ENCODE data around the gene SCGB1A1.

SCGB1A1 gene

DNA sequence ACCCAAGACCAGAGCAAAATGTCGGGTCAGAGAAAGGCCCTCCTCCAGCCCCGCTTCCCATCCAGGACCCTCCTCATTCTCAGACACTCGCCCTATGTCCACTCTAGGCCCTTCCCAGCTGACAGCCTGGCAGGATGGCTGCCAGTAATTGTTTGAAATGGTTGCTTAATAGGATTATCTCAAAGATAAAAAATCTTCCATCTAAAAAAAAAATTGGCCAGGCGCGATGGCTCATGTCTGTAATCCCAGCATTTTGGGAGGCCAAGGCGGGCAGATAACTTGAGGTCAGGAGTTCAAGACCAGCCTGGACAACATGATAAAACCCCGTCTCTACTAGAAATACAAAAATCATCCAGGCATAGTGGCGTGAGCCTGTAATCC, 32.4 kb downstream of the SCGB1A1 start:
- H3K4me1 ChIP-seq: no peaks in the 10 kb centered on the region
- H3K9me3 ChIP-seq: no peaks in the 10 kb centered on the region
- in situ Hi-C loops (cut with MboI; ENCODE audit: low sequenced_read_pairs): no loop called here
- no peaks in the 10 kb centered on the region; the same call in 1 of the 2 replicates for H3K27me3 ChIP-seq (ENCODE audit: low read depth)
- H3K4me3 ChIP-seq: no peak overlapping the region
- H3K36me3 ChIP-seq (replicated peaks): no peaks in the 10 kb centered on the region
- no peak for DNase-seq (ENCODE audit: low spot score in 2 of 2)

DNA sequence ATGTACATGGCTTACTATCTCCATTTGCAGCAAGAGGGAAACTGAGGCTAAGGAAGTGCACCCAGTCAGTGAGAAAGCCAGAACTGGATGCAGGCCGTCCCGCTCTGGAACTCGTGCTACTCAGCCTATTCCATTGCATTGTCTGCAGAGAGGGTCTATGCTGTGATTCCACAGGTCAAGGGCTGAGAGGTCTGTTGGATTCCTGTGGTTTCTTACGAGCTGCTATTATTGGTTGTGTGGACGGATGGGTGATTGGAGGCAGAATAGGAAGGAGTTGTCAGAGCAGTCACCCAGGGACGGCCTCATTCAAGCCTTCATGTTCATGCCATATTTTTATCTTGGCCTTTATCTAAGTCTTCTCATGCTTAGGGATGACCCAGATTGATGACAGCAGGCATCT, 33.4 kb downstream of the SCGB1A1 start:
- Histone ChIP-seq H3K36me3 (replicated peaks) (no peaks in the 10 kb centered on the region), H3K4me1 (no peaks in the 10 kb centered on the region)
- in situ Hi-C loops (cut with MboI; ENCODE audit: low sequenced_read_pairs): no loop called here

DNA sequence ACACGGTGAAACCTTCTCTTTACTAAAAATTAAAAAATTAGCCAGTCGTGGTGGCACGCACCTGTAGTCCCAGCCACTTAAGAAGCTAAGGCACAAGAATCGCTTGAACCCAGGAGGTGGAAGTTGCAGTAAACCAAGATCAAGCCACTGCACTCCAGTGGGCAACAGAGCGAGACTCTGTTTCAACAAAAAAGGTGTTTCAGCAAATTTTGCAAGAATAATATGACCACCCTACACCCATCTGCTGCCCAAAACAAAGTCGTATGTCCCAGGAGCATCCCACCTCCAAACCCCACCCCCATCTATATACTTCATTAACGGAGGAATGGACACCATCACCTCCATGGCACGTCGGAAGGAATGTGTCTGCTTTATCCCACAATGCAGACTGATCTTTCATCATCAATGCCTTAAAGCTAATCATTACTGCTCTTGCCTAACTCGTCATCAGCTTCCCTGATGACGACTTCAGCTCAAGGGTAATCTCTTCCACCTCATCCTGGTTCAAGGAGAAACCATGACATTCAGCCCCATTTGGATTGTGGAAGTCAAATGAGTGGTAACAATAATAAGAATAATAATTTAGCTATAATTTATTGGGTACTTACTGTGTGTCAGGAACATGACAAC, 34.1 kb downstream of the SCGB1A1 start:
- H3K27me3 ChIP-seq (ENCODE audit: low read depth): no peaks in the 10 kb centered on the region
- H3K4me3 ChIP-seq: no peak overlapping the region
- no peaks in the 10 kb centered on the region for H3K36me3 ChIP-seq (replicated peaks)
- H3K4me1 ChIP-seq: no peaks in the 10 kb centered on the region
- DNase-seq (ENCODE audit: low spot score in 2 of 2): no peak
- in situ Hi-C loops (cut with MboI; ENCODE audit: low sequenced_read_pairs): no loop called here
- H3K9me3 ChIP-seq: no peaks in the 10 kb centered on the region

More for the DNA sequence above, 33.4 kb downstream of the SCGB1A1 start:
- Histone ChIP-seq H3K27me3 (ENCODE audit: low read depth) (no peaks in the 10 kb centered on the region), H3K9me3 (no peaks in the 10 kb centered on the region), H3K4me3 (no peak overlapping the region)
- no peak for DNase-seq (ENCODE audit: low spot score in 2 of 2)

DNA sequence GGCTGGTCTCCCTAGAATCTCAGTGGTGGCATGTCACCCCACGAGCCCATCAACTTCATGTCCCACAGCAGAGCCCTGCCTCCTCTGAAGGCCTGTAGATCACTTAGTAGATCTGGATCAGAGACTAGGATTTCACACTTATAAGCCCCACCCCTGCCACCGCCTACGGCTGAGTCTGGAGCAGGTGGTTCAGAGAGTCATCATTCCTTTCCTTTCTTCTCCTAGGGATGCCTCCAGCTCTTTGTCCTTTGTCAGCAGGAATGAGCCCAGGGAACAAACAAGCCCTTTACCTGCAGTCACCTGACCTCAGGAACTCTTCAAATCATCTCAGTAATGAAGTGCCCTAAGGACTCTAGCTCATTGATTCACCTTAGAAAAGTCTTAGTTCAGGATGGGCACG, 37.8 kb downstream of the SCGB1A1 start:
- Histone ChIP-seq H3K9me3 (no peaks in the 10 kb centered on the region), H3K36me3 (replicated peaks) (no peaks in the 10 kb centered on the region), H3K4me3 (no peak overlapping the region), H3K4me1 (no peaks in the 10 kb centered on the region), H3K27me3 (ENCODE audit: low read depth) (no peaks in the 10 kb centered on the region)
- DNase-seq (ENCODE audit: low spot score in 2 of 2): no peak
- in situ Hi-C loops (cut with MboI; ENCODE audit: low sequenced_read_pairs): no loop called here

DNA sequence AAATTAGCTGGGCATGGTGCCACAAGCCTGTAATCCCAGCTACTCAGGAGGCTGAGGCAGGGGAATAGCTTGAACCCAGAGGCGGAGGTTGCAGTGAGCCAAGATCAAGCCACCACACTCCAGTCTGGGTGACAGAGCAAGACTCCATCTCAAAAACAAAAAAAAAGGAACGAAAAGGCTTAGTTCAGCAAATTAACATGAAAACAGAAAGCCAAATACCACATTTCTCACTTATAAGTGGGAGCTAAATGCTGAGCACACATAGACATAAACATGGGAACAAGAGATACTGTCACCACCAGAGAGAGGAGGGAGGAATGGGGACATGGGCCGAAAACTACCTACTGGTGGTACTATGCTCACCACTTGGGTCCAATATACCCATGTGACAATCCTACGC, 38.6 kb downstream of the SCGB1A1 start:
- Histone ChIP-seq H3K27me3 (ENCODE audit: low read depth) (no peaks in the 10 kb centered on the region), H3K4me1 (no peaks in the 10 kb centered on the region; the same call in 1 of the 2 replicates)

GRCh38 chr11:62458212-62459002, 39.6 kb downstream of the SCGB1A1 start:
- DNase-seq (ENCODE audit: low spot score in 2 of 2): no peak
- no peak overlapping the region for H3K4me3 ChIP-seq
- H3K9me3 ChIP-seq: no peaks in the 10 kb centered on the region
- no peaks in the 10 kb centered on the region for H3K36me3 ChIP-seq (replicated peaks)
- no peaks in the 10 kb centered on the region; the same call in 1 of the 2 replicates for H3K4me1 ChIP-seq
- no peaks in the 10 kb centered on the region for H3K27me3 ChIP-seq (ENCODE audit: low read depth)
- in situ Hi-C loops (cut with MboI; ENCODE audit: low sequenced_read_pairs): no loop called here

More for the DNA sequence above, 38.6 kb downstream of the SCGB1A1 start:
- in situ Hi-C loops (cut with MboI; ENCODE audit: low sequenced_read_pairs): no loop called here
- no peaks in the 10 kb centered on the region for H3K36me3 ChIP-seq (replicated peaks)
- DNase-seq (ENCODE audit: low spot score in 2 of 2): no peak
- no peak overlapping the region for H3K4me3 ChIP-seq
- H3K9me3 ChIP-seq: no peaks in the 10 kb centered on the region

DNA sequence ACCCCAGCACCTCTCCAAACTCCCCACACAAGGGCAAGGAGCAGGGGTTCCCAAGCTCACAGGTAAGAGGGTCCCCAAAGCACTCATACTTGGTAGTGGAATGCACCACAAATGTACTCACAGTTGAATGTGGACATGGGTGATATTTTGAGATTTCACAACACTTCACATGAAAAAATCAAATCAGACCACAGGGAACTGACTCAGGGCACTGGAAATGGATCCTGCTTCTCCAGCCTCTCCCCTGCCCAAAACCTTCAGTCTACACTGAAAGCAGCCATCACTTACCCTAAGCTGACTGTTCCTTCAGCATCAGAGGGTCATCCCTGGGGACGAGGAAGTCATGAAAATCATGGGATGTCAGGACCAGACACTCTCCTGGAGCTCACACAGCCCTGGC, 40.2 kb downstream of the SCGB1A1 start:
- no peaks in the 10 kb centered on the region for H3K27me3 ChIP-seq (ENCODE audit: low read depth)
- no peaks in the 10 kb centered on the region for H3K9me3 ChIP-seq
- no peaks in the 10 kb centered on the region; the same call in 1 of the 2 replicates for H3K4me1 ChIP-seq
- H3K36me3 ChIP-seq (replicated peaks): no peaks in the 10 kb centered on the region
- H3K4me3 ChIP-seq: no peak overlapping the region
- no peak for DNase-seq (ENCODE audit: low spot score in 2 of 2)
- in situ Hi-C loops (cut with MboI; ENCODE audit: low sequenced_read_pairs): no loop called here

DNA sequence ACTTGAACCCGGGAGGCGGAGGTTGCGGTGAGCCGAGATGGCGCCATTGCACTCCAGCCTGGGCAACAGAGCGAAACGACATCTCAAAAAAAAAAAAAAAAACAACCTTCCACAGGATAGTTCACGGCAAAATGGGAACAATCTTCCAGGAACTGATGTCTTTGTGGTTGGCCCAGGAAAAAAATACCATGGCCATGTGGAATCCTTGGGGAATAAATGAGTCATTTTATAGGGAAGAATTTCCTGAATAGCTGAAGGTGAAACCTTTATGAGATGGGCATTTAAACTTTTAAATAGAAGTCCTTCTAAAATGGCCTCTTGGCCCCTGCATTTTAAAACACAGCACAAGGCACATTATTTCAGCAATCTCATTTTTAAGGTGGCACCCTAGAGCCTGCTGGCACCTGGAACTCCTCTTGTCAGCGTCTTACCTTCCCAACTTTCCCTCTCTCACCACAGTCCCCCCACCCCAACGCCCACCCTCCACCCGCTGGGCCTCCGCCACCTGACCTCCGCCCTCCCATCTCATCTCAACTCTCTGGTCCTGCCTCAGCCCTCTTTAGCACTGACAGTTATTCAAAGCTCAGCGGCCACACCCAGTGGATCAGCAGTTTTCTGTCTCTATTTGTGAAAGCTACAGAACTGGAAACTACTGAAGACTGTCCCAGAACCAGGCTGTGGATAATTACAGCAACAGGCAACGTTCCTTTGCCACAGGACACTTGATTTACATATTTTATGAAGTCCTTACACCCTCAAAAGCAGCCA, 43.1 kb downstream of the SCGB1A1 start:
- Histone ChIP-seq H3K36me3 (replicated peaks) (no peaks in the 10 kb centered on the region), H3K4me3 (no peak overlapping the region), H3K27me3 (ENCODE audit: low read depth) (no peaks in the 10 kb centered on the region), H3K4me1 (no peaks in the 10 kb centered on the region; the same call in 1 of the 2 replicates), H3K9me3 (no peaks in the 10 kb centered on the region)
- DNase-seq (ENCODE audit: low spot score in 2 of 2): no peak
- in situ Hi-C loops (cut with MboI; ENCODE audit: low sequenced_read_pairs): no loop called here

- Histone ChIP-seq H3K4me1 (no peaks in the 10 kb centered on the region; the same call in 1 of the 2 replicates), H3K27me3 (ENCODE audit: low read depth) (no peaks in the 10 kb centered on the region), H3K4me3 (no peak overlapping the region), H3K9me3 (no peaks in the 10 kb centered on the region), H3K36me3 (replicated peaks) (no peaks in the 10 kb centered on the region)
- in situ Hi-C loops (cut with MboI; ENCODE audit: low sequenced_read_pairs): no loop called here
- DNase-seq (ENCODE audit: low spot score in 2 of 2): no peak
These were observed 43.7 kb downstream of the SCGB1A1 start for GRCh38 chr11:62462508-62462892.

GRCh38 chr11:62463121-62463542, 44.3 kb downstream of the SCGB1A1 start:
- Histone ChIP-seq H3K27me3 (ENCODE audit: low read depth) (no peaks in the 10 kb centered on the region), H3K4me1 (no peaks in the 10 kb centered on the region; the same call in 1 of the 2 replicates), H3K9me3 (no peaks in the 10 kb centered on the region), H3K4me3 (no peak overlapping the region), H3K36me3 (replicated peaks) (no peaks in the 10 kb centered on the region)
- in situ Hi-C loops (cut with MboI; ENCODE audit: low sequenced_read_pairs): no loop called here
- no peak for DNase-seq (ENCODE audit: low spot score in 2 of 2)

DNA sequence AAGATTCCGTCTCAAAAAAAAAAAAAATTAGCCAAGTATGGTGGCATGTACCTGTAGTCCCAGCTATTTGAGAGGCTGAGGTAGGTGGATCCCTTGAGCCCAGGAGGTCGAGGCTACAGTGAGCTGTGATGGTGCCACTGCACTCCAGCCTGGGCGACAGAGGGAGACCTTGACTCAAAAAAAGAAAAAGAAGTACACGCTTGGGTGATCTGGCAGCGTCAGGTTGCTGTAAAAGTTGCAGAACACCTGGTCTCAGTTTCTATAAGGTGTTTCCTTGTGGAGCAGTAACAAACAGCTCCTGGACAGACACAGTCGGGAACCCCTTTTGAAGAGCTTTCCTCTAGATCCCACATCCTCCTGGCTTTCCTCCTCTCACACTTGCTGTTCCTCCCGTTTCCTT, 45.8 kb downstream of the SCGB1A1 start:
- Histone ChIP-seq H3K9me3 (no peaks in the 10 kb centered on the region), H3K4me3 (no peak overlapping the region), H3K4me1 (no peaks in the 10 kb centered on the region; the same call in 1 of the 2 replicates), H3K27me3 (ENCODE audit: low read depth) (no peaks in the 10 kb centered on the region), H3K36me3 (replicated peaks) (no peaks in the 10 kb centered on the region)
- DNase-seq (ENCODE audit: low spot score in 2 of 2): no peak
- in situ Hi-C loops (cut with MboI; ENCODE audit: low sequenced_read_pairs): no loop called here

DNA sequence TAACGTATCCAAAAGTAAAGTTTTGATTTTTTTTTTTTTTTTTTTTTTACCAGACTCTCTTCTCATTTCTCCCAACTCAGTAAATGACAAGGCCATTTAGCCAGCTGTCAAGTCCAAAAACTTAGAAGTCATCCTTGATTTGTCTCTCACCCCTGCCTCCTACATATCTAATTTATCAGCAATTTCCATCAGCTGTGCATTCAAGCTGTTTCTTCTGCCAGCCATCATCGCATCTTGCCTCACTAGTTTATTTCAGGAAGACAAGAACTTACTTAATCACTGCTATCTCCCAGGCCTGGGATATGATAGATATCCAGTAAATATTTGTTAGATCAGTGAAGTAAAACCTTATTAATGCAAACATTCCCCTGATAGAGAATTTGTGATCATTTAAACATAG, 47.6 kb downstream of the SCGB1A1 start:
- no peak for DNase-seq (ENCODE audit: low spot score in 2 of 2)
- no peaks in the 10 kb centered on the region for H3K9me3 ChIP-seq

GRCh38 chr11:62468577-62468976, 49.7 kb downstream of the SCGB1A1 start:
- H3K36me3 ChIP-seq (replicated peaks): no peaks in the 10 kb centered on the region
- no peaks in the 10 kb centered on the region for H3K27me3 ChIP-seq (ENCODE audit: low read depth)
- DNase-seq (ENCODE audit: low spot score in 2 of 2): no peak
- H3K9me3 ChIP-seq: no peaks in the 10 kb centered on the region
- H3K4me1 ChIP-seq: no peaks in the 10 kb centered on the region
- in situ Hi-C loops (cut with MboI; ENCODE audit: low sequenced_read_pairs): no loop called here
- no peak overlapping the region for H3K4me3 ChIP-seq

More for the DNA sequence above, 47.6 kb downstream of the SCGB1A1 start:
- no peaks in the 10 kb centered on the region; the same call in 1 of the 2 replicates for H3K4me1 ChIP-seq
- H3K4me3 ChIP-seq: no peak overlapping the region
- H3K27me3 ChIP-seq (ENCODE audit: low read depth): no peaks in the 10 kb centered on the region
- no peaks in the 10 kb centered on the region for H3K36me3 ChIP-seq (replicated peaks)
- in situ Hi-C loops (cut with MboI; ENCODE audit: low sequenced_read_pairs): no loop called here

GRCh38 chr11:62471603-62472002, 52.8 kb downstream of the SCGB1A1 start:
- H3K27me3 ChIP-seq (ENCODE audit: low read depth): no peaks in the 10 kb centered on the region
- H3K4me1 ChIP-seq: no peaks in the 10 kb centered on the region
- H3K9me3 ChIP-seq: no peaks in the 10 kb centered on the region
- in situ Hi-C loops (cut with MboI; ENCODE audit: low sequenced_read_pairs): loop anchor here (10.0 kb wide), 1 partner anchor 57 kb away; the partner anchor contains the start of gene SCGB1A1
- no peak for DNase-seq (ENCODE audit: low spot score in 2 of 2)
- H3K4me3 ChIP-seq: no peak overlapping the region
- no peaks in the 10 kb centered on the region for H3K36me3 ChIP-seq (replicated peaks)

All from HAP-1 (cell line).